Suprapubic skin (tissue), 3 donors: ENCODE results near the gene ATXN7L2.

Experiments used
- POLR2A ChIP-seq, 2 donors: fragments of 450-650 bp; IDR thresholded peaks; one replicate each; pipeline ENCODE4 v1.6.1; 2017; ENCODE audit warnings: antibody characterized with exemption in 2 of 2, mild to moderate bottlenecking in 2 of 2, moderate library complexity in 2 of 2
- TF ChIP-seq, protein P1 (sequence below), 2 donors: fragments of 200-600 bp in 1 of 2; fragments of 450-650 bp in 1 of 2; sonication (generic) in 1 of 2; IDR thresholded peaks; one replicate each; pipeline ENCODE4 v1.5.1; 2016 to 2019; ENCODE audit warnings: antibody characterized with exemption in 2 of 2, mild to moderate bottlenecking in 1 of 2, moderate library complexity in 1 of 2

- TF ChIP-seq, protein P1, sequence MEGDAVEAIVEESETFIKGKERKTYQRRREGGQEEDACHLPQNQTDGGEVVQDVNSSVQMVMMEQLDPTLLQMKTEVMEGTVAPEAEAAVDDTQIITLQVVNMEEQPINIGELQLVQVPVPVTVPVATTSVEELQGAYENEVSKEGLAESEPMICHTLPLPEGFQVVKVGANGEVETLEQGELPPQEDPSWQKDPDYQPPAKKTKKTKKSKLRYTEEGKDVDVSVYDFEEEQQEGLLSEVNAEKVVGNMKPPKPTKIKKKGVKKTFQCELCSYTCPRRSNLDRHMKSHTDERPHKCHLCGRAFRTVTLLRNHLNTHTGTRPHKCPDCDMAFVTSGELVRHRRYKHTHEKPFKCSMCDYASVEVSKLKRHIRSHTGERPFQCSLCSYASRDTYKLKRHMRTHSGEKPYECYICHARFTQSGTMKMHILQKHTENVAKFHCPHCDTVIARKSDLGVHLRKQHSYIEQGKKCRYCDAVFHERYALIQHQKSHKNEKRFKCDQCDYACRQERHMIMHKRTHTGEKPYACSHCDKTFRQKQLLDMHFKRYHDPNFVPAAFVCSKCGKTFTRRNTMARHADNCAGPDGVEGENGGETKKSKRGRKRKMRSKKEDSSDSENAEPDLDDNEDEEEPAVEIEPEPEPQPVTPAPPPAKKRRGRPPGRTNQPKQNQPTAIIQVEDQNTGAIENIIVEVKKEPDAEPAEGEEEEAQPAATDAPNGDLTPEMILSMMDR (IDR thresholded peaks at IDR 0.05), result no peak
- TF ChIP-seq POLR2A (IDR thresholded peaks at IDR 0.05), result no peak
Measured at GRCh38 chr1:109470245-109470644, 13.5 kb upstream of the ATXN7L2 start.
